Measurements from ENCODE around the gene CHST6. TPM values are rescaled to one million over a fixed set of nuclear protein-coding genes. Genes with fewer than 3 reads are reported as not detected.

The CHST6 gene
- total RNA-seq (2011; cell fraction: chromatin; rRNA removed; ENCODE audit: low replicate concordance): 0.16 TPM in 1 of 2 replicates, not detected in the other
- total RNA-seq (2011; cell fraction: nucleolus; rRNA removed): under 0.01 TPM in 2 replicates
- total RNA-seq (2011; cell fraction: nucleoplasm; rRNA removed): 0.07 and 0.08 TPM in 2 replicates
- total RNA-seq (2014; rRNA removed) (0.05 TPM in 1 of 2 replicates, not detected in the other), total RNA-seq (2014; rRNA removed; fragmentation: Illumina TruSeq; extraction: Trizol) (not detected in 2 replicates), total RNA-seq (2015; rRNA removed; fragmentation: Illumina TruSeq; extraction: Trizol) (not detected in 2 replicates), total RNA-seq (2021) (0.02 and 0.09 TPM in 2 replicates), polyA plus RNA-seq (2011; rRNA removed) (0.01 TPM in 1 of 2 replicates, not detected in the other), polyA plus RNA-seq (2014; fragmentation: Illumina TruSeq; extraction: Trizol) (not detected in 2 replicates), polyA plus RNA-seq (2014; fragmentation: Nextera tagmentation; extraction: Ambion mirVana) (not detected), polyA plus RNA-seq (2014; rRNA removed) (not detected in 2 replicates), polyA minus RNA-seq (2011; rRNA and poly(A)+ RNA removed) (0.04 TPM in 1 of 2 replicates, not detected in the other), Bru-seq, nascent RNA (not detected), BruChase-seq, experiment 1, labeled RNA remaining after a 2-hour chase (not detected), BruChase-seq, experiment 2, labeled RNA remaining after a 6-hour chase (percentile 5 among the genes with signal in this experiment)
- polyA plus RNA-seq (2011; cell fraction: cytosol; rRNA removed): 0.04 TPM in 1 of 2 replicates, not detected in the other
- polyA plus RNA-seq (2011; cell fraction: nucleus; rRNA removed): not detected in 2 replicates
- polyA plus RNA-seq (2012): not detected in 2 replicates
- polyA minus RNA-seq (2011; cell fraction: cytosol; rRNA and poly(A)+ RNA removed): not detected in 2 replicates
- polyA minus RNA-seq (2011; cell fraction: nucleus; rRNA and poly(A)+ RNA removed): 0.11 and 0.13 TPM in 2 replicates
- long read RNA-seq, experiment 1: 0 reads
- long read RNA-seq, experiment 2: 0 reads
- long read RNA-seq, experiment 3: 0 reads

- POLR2A ChIA-PET: interaction anchor here (0.6 to 0.7 kb wide), 3 partner anchors 23 to 1191 kb away, joined by 3 to 4 read pairs (median 3); no protein-coding TSS in a partner anchor
- H3K36me3 ChIP-seq (ENCODE audit: control insufficient read depth, insufficient read depth, low read length): no peaks in the 10 kb centered on the region
- CTCF ChIA-PET (ENCODE audit: low intra/inter-chr PET ratio): no interaction called here
- DNase-seq (ENCODE audit: extremely low read depth in 1 of 4, low spot score in 3 of 4) (peak; percentile 43 to 81 (median 67)), ATAC-seq (peak; percentile 90), FAIRE-seq (no peak)
- peak within 1 kb of the TSS in 1 of 2 experiments; percentile 45; a peak in 2 of 4 replicates for H3K9ac ChIP-seq (ENCODE audit: insufficient read depth in 1 of 2, low read depth in 2 of 2, low read length in 2 of 2)
- in situ Hi-C loops (cut with MboI) (no loop called here), intact Hi-C loops (cut with micrococcal nuclease) (no loop called here)
- peaks cover 0 to 16% of the 10 kb centered on the region in 2 experiments; a peak in 2 of 5 replicates for H3K4me1 ChIP-seq (replicated peaks in 1 of 2; ENCODE audit: control insufficient read depth in 2 of 2, insufficient read depth in 2 of 2, low read length in 2 of 2)
- 7% methylated on average over 34 of the region's 43 CpGs for WGBS (ENCODE audit: insufficient coverage, low coverage, missing lambda C conversion rate)
- H3K9me1 ChIP-seq (ENCODE audit: control insufficient read depth, insufficient read depth, low read length): no peaks in the 10 kb centered on the region
- no peaks in the 10 kb centered on the region for H3K79me2 ChIP-seq (ENCODE audit: control insufficient read depth, insufficient read depth, low read length)
- no peak within 1 kb of the TSS for H3K4me3 ChIP-seq
- no peak within 1 kb of the TSS for H2AFZ ChIP-seq (ENCODE audit: low read depth, low read length)
- no peaks in the 10 kb centered on the region for H4K20me1 ChIP-seq (replicated peaks; ENCODE audit: control insufficient read depth, insufficient read depth, low read length)
- no peaks in the 10 kb centered on the region for H3K9me3 ChIP-seq (replicated peaks; ENCODE audit: control insufficient read depth, insufficient read depth, low read depth, low read length)
- no peak within 1 kb of the TSS for H3K27ac ChIP-seq (ENCODE audit: extremely low read depth, low read depth, low read length)
- no TSS peak for BruUV-seq (replicated peaks)
- H3K27me3 ChIP-seq (ENCODE audit: control insufficient read depth in 2 of 2, insufficient read depth in 2 of 2, low read length in 2 of 2): peaks cover 19 to 43% of the 10 kb centered on the region in 2 experiments
- TF ChIP-seq XRCC5 (IDR thresholded peaks at IDR 0.05; ENCODE audit: low read depth, low read length) (no peak), ZNF584 (CRISPR knock-in tag; IDR thresholded peaks at IDR 0.05; ENCODE audit: low read depth) (no peak), NUFIP1 (IDR thresholded peaks at IDR 0.05; ENCODE audit: partially characterized antibody) (no peak), ZNF592 (IDR thresholded peaks at IDR 0.05) (no peak), ELF4 (CRISPR knock-in tag; IDR thresholded peaks at IDR 0.05) (no peak), SMC3 (conservative IDR thresholded peaks at IDR 0.05; ENCODE audit: insufficient read depth, low read depth, low read length) (no peak), TOE1 (IDR thresholded peaks at IDR 0.05; ENCODE audit: borderline replicate concordance) (no peak), TOE1 (CRISPR knock-in tag; IDR thresholded peaks at IDR 0.05; ENCODE audit: borderline replicate concordance, low read depth) (no peak), HMG20A (CRISPR knock-in tag; conservative IDR thresholded peaks at IDR 0.05) (no peak)
- no peak within 1 kb of the TSS for H3K4me2 ChIP-seq (ENCODE audit: insufficient read depth, low read length)
These were observed at the start of gene CHST6 for GRCh38 chr16:75495076-75495674. Gene CHST6 (minus strand): TSS chr16:75495441. CDS start chr16:75479828, 15,613 bp downstream.

All from K562 (cell line).